WTC11 (cell line): ENCODE data around the gene IGFBP7.

ENCODE experiments used
- CBFB ChIP-seq: sonication (generic); formaldehyde crosslinking; IDR thresholded peaks from 2 replicates; pipeline ENCODE4 v1.8.1; 2022; ENCODE audit warnings: mild to moderate bottlenecking, low read depth, missing genetic modification reagents
- CTCF ChIP-seq: fragments of 200-600 bp; IDR thresholded peaks from 2 replicates; pipeline ENCODE4 v1.8.0; 2022; ENCODE audit warnings: antibody characterized with exemption
- MLX ChIP-seq: sonication (generic); formaldehyde crosslinking; IDR thresholded peaks from 2 replicates; pipeline ENCODE4 v1.8.1; 2023; ENCODE audit warnings: mild to moderate bottlenecking, missing genetic modification reagents, moderate library complexity
- ZNF263 ChIP-seq: sonication (generic); formaldehyde crosslinking; IDR thresholded peaks from 2 replicates; pipeline ENCODE4 v1.8.1; 2022; ENCODE audit warnings: low read depth, mild to moderate bottlenecking, moderate library complexity, missing genetic modification reagents
- ZSCAN18 ChIP-seq: fragments of 250-450 bp; sonication (Bioruptor Pico); IDR thresholded peaks from 2 replicates; pipeline ENCODE4 v2.1.2; 2022; ENCODE audit warnings: mild to moderate bottlenecking, moderate library complexity
- TF ChIP-seq, protein P1 (sequence below): sonication (generic); formaldehyde crosslinking; IDR thresholded peaks from 2 replicates; pipeline ENCODE4 v1.8.1; 2023; ENCODE audit warnings: mild to moderate bottlenecking, missing genetic modification reagents, moderate library complexity
- TF ChIP-seq, protein P2 (sequence below): sonication (generic); formaldehyde crosslinking; IDR thresholded peaks from 2 replicates; pipeline ENCODE4 v1.8.0; 2022; ENCODE audit warnings: mild to moderate bottlenecking, missing genetic modification reagents

GRCh38 chr4:57074744-57075143 is 35.4 kb downstream of the IGFBP7 start:
- TF ChIP-seq CBFB, result no peak
- no peak for TF ChIP-seq CTCF
- TF ChIP-seq, protein P1, sequence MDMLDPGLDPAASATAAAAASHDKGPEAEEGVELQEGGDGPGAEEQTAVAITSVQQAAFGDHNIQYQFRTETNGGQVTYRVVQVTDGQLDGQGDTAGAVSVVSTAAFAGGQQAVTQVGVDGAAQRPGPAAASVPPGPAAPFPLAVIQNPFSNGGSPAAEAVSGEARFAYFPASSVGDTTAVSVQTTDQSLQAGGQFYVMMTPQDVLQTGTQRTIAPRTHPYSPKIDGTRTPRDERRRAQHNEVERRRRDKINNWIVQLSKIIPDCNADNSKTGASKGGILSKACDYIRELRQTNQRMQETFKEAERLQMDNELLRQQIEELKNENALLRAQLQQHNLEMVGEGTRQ (CRISPR knock-in tag), result no peak
- TF ChIP-seq ZSCAN18, result no peak
- TF ChIP-seq ZNF263, result no peak
- TF ChIP-seq MLX (CRISPR knock-in tag), result no peak
- TF ChIP-seq, protein P2, sequence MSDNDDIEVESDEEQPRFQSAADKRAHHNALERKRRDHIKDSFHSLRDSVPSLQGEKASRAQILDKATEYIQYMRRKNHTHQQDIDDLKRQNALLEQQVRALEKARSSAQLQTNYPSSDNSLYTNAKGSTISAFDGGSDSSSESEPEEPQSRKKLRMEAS (CRISPR knock-in tag), result no peak
